Loucy (cell line): ENCODE data around the gene NCLN.

ENCODE experiments used
- H2AFZ ChIP-seq: fragments of 200-600 bp; sonication (generic); 2 replicates; pipeline ENCODE4 v1.6.0; 2016; ENCODE audit warnings: antibody characterized with exemption, mild to moderate bottlenecking, low read length, moderate library complexity
- H3F3A ChIP-seq: fragments of 200-600 bp; 2 replicates; pipeline ENCODE4 v1.6.0; 2016; ENCODE audit warnings: antibody characterized with exemption, low read depth, mild to moderate bottlenecking
- H3K27me3 ChIP-seq: fragments of 200-600 bp; sonication (generic); 2 replicates; pipeline ENCODE4 v1.6.1; 2014; ENCODE audit warnings: low read length, mild to moderate bottlenecking; ENCODE audit not compliant: insufficient read depth, poor library complexity, severe bottlenecking
- H3K36me3 ChIP-seq: fragments of 200-600 bp; sonication (generic); 2 replicates; pipeline ENCODE4 v1.6.1; 2016; ENCODE audit warnings: low read length; ENCODE audit not compliant: insufficient read depth
- H3K4me1 ChIP-seq: fragments of 200-600 bp; sonication (generic); 2 replicates; pipeline ENCODE4 v1.5.1; 2014; ENCODE audit warnings: low read length, mild to moderate bottlenecking; ENCODE audit not compliant: insufficient read depth, poor library complexity, severe bottlenecking
- H3K4me2 ChIP-seq: fragments of 200-600 bp; sonication (generic); 2 replicates; pipeline ENCODE4 v1.6.0; 2014; ENCODE audit warnings: antibody characterized with exemption, low read length, low read depth, mild to moderate bottlenecking; ENCODE audit not compliant: poor library complexity, severe bottlenecking
- H3K4me3 ChIP-seq: fragments of 200-600 bp; sonication (generic); 2 replicates; pipeline ENCODE4 v1.5.1; 2014; ENCODE audit warnings: low read length, mild to moderate bottlenecking, mixed read lengths; ENCODE audit not compliant: poor library complexity, severe bottlenecking
- H3K79me2 ChIP-seq: fragments of 200-600 bp; sonication (generic); 2 replicates; pipeline ENCODE4 v1.6.1; 2014; ENCODE audit warnings: low read length; ENCODE audit not compliant: insufficient read depth
- H3K9ac ChIP-seq: fragments of 200-600 bp; sonication (generic); 2 replicates; pipeline ENCODE4 v1.6.0; 2014; ENCODE audit warnings: mild to moderate bottlenecking, low read depth, low read length, moderate library complexity; ENCODE audit not compliant: poor library complexity, severe bottlenecking
- H3K9me2 ChIP-seq: fragments of 200-600 bp; sonication (generic); replicated peaks from 2 replicates; pipeline ENCODE4 v1.6.1; 2016; ENCODE audit warnings: low read depth, low read length, mixed read lengths
- H3K9me3 ChIP-seq: fragments of 200-600 bp; sonication (generic); 2 replicates; pipeline ENCODE4 v1.6.1; 2014; ENCODE audit warnings: mild to moderate bottlenecking, antibody characterized with exemption, low read length, low read depth; ENCODE audit not compliant: insufficient read depth
- H4K20me1 ChIP-seq: fragments of 200-600 bp; sonication (generic); 2 replicates; pipeline ENCODE4 v1.6.0; 2014; ENCODE audit warnings: antibody characterized with exemption, low read length, mild to moderate bottlenecking; ENCODE audit not compliant: insufficient read depth, poor library complexity, severe bottlenecking
- EZH2phosphoT487 ChIP-seq: fragments of 200-600 bp; IDR thresholded peaks from 2 replicates; pipeline ENCODE4 v1.6.1; 2018; ENCODE audit warnings: antibody characterized with exemption, mild to moderate bottlenecking, moderate library complexity, borderline replicate concordance
- TF ChIP-seq, protein P1 (sequence below): fragments of 200-600 bp; sonication (generic); conservative IDR thresholded peaks from 2 replicates; pipeline ENCODE4 v1.5.1; 2014; ENCODE audit warnings: mild to moderate bottlenecking, antibody characterized with exemption, low read length

The NCLN gene

DNA sequence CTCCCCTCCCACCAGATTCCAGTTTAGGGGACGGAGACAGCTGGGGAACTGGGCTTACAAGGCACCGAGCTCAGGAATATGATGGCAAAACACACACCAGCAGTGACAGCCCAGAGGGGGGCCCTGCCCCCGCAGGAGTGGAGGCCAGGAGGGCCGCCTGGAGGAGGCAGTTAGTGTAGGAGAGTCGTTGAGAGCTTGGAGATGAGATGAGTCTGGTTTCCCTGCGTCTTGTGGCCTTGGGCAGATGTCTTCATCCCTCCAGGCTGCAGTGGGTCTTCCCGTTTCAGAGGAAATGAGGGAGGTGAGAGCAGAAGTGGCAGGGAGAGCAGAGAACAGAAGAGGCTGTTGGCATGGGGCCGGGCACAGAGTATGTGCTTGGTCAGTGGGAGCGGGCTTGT lies 43.6 kb downstream of the NCLN start:
- no peaks in the 10 kb centered on the region for H3F3A ChIP-seq
- H4K20me1 ChIP-seq: no peaks in the 10 kb centered on the region
- H3K36me3 ChIP-seq: no peaks in the 10 kb centered on the region
- H3K9ac ChIP-seq: no peak overlapping the region
- no peaks in the 10 kb centered on the region for H3K9me2 ChIP-seq
- no peak overlapping the region for H2AFZ ChIP-seq
- no peaks in the 10 kb centered on the region for H3K79me2 ChIP-seq
- no peaks in the 10 kb centered on the region for H3K4me1 ChIP-seq
- no peak for TF ChIP-seq EZH2phosphoT487
- TF ChIP-seq, protein P1, sequence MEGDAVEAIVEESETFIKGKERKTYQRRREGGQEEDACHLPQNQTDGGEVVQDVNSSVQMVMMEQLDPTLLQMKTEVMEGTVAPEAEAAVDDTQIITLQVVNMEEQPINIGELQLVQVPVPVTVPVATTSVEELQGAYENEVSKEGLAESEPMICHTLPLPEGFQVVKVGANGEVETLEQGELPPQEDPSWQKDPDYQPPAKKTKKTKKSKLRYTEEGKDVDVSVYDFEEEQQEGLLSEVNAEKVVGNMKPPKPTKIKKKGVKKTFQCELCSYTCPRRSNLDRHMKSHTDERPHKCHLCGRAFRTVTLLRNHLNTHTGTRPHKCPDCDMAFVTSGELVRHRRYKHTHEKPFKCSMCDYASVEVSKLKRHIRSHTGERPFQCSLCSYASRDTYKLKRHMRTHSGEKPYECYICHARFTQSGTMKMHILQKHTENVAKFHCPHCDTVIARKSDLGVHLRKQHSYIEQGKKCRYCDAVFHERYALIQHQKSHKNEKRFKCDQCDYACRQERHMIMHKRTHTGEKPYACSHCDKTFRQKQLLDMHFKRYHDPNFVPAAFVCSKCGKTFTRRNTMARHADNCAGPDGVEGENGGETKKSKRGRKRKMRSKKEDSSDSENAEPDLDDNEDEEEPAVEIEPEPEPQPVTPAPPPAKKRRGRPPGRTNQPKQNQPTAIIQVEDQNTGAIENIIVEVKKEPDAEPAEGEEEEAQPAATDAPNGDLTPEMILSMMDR: no peak
- H3K4me2 ChIP-seq: no peak overlapping the region
- H3K4me3 ChIP-seq: no peak overlapping the region
- H3K9me3 ChIP-seq: no peaks in the 10 kb centered on the region
- H3K27me3 ChIP-seq: no peaks in the 10 kb centered on the region

DNA sequence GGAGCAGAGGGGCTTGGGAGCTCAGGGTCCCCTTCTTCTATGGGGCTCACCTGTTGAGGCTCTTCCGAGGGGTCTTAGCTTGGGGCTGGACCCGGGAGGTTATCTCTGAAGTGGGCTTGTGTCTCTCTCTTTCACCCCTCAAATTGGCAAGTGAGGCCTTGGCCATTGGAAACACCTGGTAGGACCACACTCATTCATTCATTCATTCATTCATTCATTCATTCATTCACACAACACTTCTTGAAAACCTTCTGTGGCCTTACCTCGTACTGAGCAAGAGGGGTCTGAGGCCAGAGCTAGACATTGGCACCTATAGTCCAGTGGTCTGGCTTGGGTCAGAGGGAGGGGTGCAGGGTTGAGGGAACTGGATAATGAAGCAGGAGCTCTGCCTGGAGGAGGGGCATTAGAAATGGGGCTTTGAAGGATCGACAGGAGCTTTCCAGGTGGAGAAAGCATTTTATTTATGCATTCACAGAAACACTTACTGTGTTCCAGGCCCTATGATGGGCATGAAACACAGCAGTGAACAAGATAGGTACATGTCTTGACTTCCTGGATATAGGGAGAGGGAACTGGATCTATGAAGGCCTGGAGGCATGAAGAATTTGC lies 44.3 kb downstream of the NCLN start:
- H4K20me1 ChIP-seq: no peaks in the 10 kb centered on the region
- H3K4me2 ChIP-seq: no peak overlapping the region
- no peak overlapping the region for H3K4me3 ChIP-seq
- no peaks in the 10 kb centered on the region for H3K36me3 ChIP-seq
- H3K79me2 ChIP-seq: no peaks in the 10 kb centered on the region
- H3F3A ChIP-seq: no peaks in the 10 kb centered on the region
- no peaks in the 10 kb centered on the region for H3K9me2 ChIP-seq
- no peaks in the 10 kb centered on the region for H3K27me3 ChIP-seq
- H3K9ac ChIP-seq: no peak overlapping the region
- H3K4me1 ChIP-seq: no peaks in the 10 kb centered on the region
- H2AFZ ChIP-seq: no peak overlapping the region
- H3K9me3 ChIP-seq: no peaks in the 10 kb centered on the region
- TF ChIP-seq, protein P1: no peak
- no peak for TF ChIP-seq EZH2phosphoT487

DNA sequence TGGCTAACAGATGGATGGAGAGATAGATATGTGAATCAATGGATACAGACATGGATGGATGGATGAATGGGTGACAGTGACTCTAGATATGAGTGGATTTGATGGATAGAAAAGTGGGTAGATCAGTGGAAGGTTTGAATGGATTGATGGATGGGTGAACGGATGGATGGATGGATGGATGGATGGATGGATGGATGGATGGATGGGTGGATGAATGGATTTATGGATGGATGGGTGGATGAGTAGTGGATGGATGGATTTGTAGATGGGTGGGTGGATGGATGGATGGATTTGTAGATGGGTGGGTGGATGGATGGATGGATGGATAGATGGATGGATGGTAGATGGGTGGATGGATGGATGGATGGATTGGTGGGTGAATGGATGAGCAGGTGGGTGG lies 45.6 kb downstream of the NCLN start:
- no peaks in the 10 kb centered on the region for H3K36me3 ChIP-seq
- no peaks in the 10 kb centered on the region for H3K4me1 ChIP-seq
- no peak overlapping the region for H3K4me3 ChIP-seq
- TF ChIP-seq, protein P1: no peak
- TF ChIP-seq EZH2phosphoT487: no peak
- H4K20me1 ChIP-seq: no peaks in the 10 kb centered on the region
- no peak overlapping the region for H3K4me2 ChIP-seq
- no peaks in the 10 kb centered on the region for H3K79me2 ChIP-seq
- H3K9me2 ChIP-seq: no peaks in the 10 kb centered on the region
- no peak overlapping the region for H2AFZ ChIP-seq
- H3F3A ChIP-seq: no peaks in the 10 kb centered on the region
- H3K9me3 ChIP-seq: no peaks in the 10 kb centered on the region
- no peaks in the 10 kb centered on the region for H3K27me3 ChIP-seq
- no peak overlapping the region for H3K9ac ChIP-seq
